Neural cell (in vitro differentiated cells): ENCODE results near the gene HOXC9.

Source experiments
- CTCF ChIP-seq: fragments of 450-650 bp; IDR thresholded peaks from 2 replicates; pipeline ENCODE4 v1.5.1; 2014; ENCODE audit warnings: antibody characterized with exemption, mild to moderate bottlenecking, moderate library complexity; ENCODE audit not compliant: poor library complexity, severe bottlenecking
- EP300 ChIP-seq: fragments of 450-650 bp; conservative IDR thresholded peaks from 2 replicates; pipeline ENCODE4 v1.6.1; 2014; ENCODE audit warnings: antibody characterized with exemption, mild to moderate bottlenecking, moderate library complexity; ENCODE audit not compliant: poor library complexity, severe bottlenecking
- EZH2 ChIP-seq: fragments of 200-600, 300-800 bp; shearing (Covaris generic), sonication (generic); IDR thresholded peaks from 2 replicates; pipeline ENCODE4 v1.6.1; 2014; ENCODE audit warnings: antibody characterized with exemption, low read length, borderline replicate concordance, mild to moderate bottlenecking; ENCODE audit not compliant: insufficient read depth, poor library complexity, severe bottlenecking
- POLR2AphosphoS5 ChIP-seq: IDR thresholded peaks from 2 replicates; pipeline ENCODE4 v1.6.1; 2012
- REST ChIP-seq: IDR thresholded peaks from 2 replicates; pipeline ENCODE4 v1.6.1; 2012; ENCODE audit warnings: borderline replicate concordance
- SMC3 ChIP-seq: fragments of 450-650 bp; conservative IDR thresholded peaks from 2 replicates; pipeline ENCODE4 v1.6.1; 2014; ENCODE audit warnings: antibody characterized with exemption, mild to moderate bottlenecking, moderate library complexity; ENCODE audit not compliant: poor library complexity

- TF ChIP-seq CTCF: no peak
- TF ChIP-seq REST: no peak
- TF ChIP-seq POLR2AphosphoS5: no peak
- no peak for TF ChIP-seq EP300
- no peak for TF ChIP-seq EZH2
- no peak for TF ChIP-seq SMC3
These were observed 19.7 kb upstream of the HOXC9 start for GRCh38 chr12:53980104-53980801.
